HCT116 (cell line): ENCODE data around the gene UVSSA. TPM values are rescaled to one million over a fixed set of nuclear protein-coding genes. Genes with fewer than 3 reads are reported as not detected.

ENCODE experiments used
- ATAC-seq: fragments of 200-7000 bp; cut with Tn5 transposase; 2 replicates; pipeline ENCODE4 v1.9.1; 2020; ENCODE audit warnings: mild to moderate bottlenecking, moderate library complexity
- BruUV-seq: library from RNA; stranded (reverse); fragments of 400-500 nt; replicated peaks from 2 replicates; lab custom pipeline; 2021; lab: Mats Ljungman, UMichigan
- CTCF ChIA-PET: fragments of 300-600 bp; sonication (Branson Sonifier 250); formaldehyde crosslinking; loops from one replicate; lab custom pipeline; 2021; ENCODE audit warnings: antibody characterized with exemption; lab: Charles Lee
- POLR2A ChIA-PET: fragments of 300-600, 350-600 bp; sonication (Branson Sonifier 250); formaldehyde crosslinking; loops from one replicate; lab custom pipeline; 2021; ENCODE audit warnings: antibody characterized with exemption; lab: Charles Lee
- RAD21 ChIA-PET, 2 experiments: fragments of 300-600 bp; sonication (Branson Sonifier 250); formaldehyde crosslinking; loops; one replicate each; lab custom pipeline; 2023; ENCODE audit warnings: low total read pairs in 2 of 2; ENCODE audit not compliant: uncharacterized antibody in 2 of 2, unreplicated experiment in 2 of 2, low non-redundant PET in 1 of 2; lab: Charles Lee
- DNase-seq: peaks from one replicate; pipeline ENCODE4 v3.0.0-alpha.2; 2010; ENCODE audit warnings: low read depth, low spot score
- H2AFZ ChIP-seq: fragments of 200-600 bp; shearing (Covaris generic), sonication (generic); 2 replicates; pipeline ENCODE4 v1.6.1; 2017; ENCODE audit warnings: low read depth, mixed run types, mixed read lengths, antibody characterized with exemption, low read length; ENCODE audit not compliant: poor library complexity, severe bottlenecking
- H3K27ac ChIP-seq: 2 replicates; pipeline ENCODE4 v1.5.1; 2012; ENCODE audit warnings: low read depth, low read length
- H3K27me3 ChIP-seq: fragments of 200-600 bp; sonication (generic); 2 replicates; pipeline ENCODE4 v1.6.1; 2016; ENCODE audit warnings: mixed run types, low read length, mixed read lengths; ENCODE audit not compliant: insufficient read depth
- H3K36me3 ChIP-seq, 2 experiments: fragments of 200-500 bp in 1 of 2; fragments of 200-600 bp in 1 of 2; sonication (Bioruptor generic) in 1 of 2; sonication (generic) in 1 of 2; 2 replicates each; pipeline versions ENCODE4 v1.5.1 to v1.6.1; 2014 to 2016; ENCODE audit warnings: low read length in 2 of 2, inconsistent platforms in 1 of 2, mixed read lengths in 1 of 2, mixed run types in 1 of 2; ENCODE audit not compliant: insufficient read depth in 2 of 2, control insufficient read depth in 1 of 2
- H3K4me1 ChIP-seq, 2 experiments: fragments of 200-600 bp in 1 of 2; sonication (generic) in 1 of 2; 2 replicates each; pipeline versions ENCODE4 v1.5.1 to v1.6.1; 2012 to 2017; ENCODE audit warnings: low read length in 2 of 2, inconsistent platforms in 1 of 2, mild to moderate bottlenecking in 1 of 2, mixed read lengths in 1 of 2, mixed run types in 1 of 2, moderate library complexity in 1 of 2; ENCODE audit not compliant: insufficient read depth in 2 of 2, control insufficient read depth in 1 of 2
- H3K4me2 ChIP-seq: fragments of 200-600 bp; sonication (generic); 2 replicates; pipeline ENCODE4 v1.6.1; 2017; ENCODE audit warnings: mixed run types, low read length, mixed read lengths
- H3K4me3 ChIP-seq, 2 experiments: fragments of 200-600 bp in 1 of 2; sonication (generic) in 1 of 2; replicated peaks in 1 of 2; 2 replicates each; pipeline ENCODE4 v1.5.1; 2011 to 2016; ENCODE audit warnings: low read length in 2 of 2, control low read depth in 1 of 2, low read depth in 1 of 2, mild to moderate bottlenecking in 1 of 2, mixed read lengths in 1 of 2, mixed run types in 1 of 2
- H3K79me2 ChIP-seq: fragments of 200-600 bp; sonication (generic); 2 replicates; pipeline ENCODE4 v1.6.1; 2017; ENCODE audit warnings: mild to moderate bottlenecking, mixed run types, low read length, moderate library complexity, mixed read lengths; ENCODE audit not compliant: insufficient read depth
- H3K9ac ChIP-seq: fragments of 200-600 bp; sonication (generic); 2 replicates; pipeline ENCODE4 v1.6.1; 2016; ENCODE audit warnings: low read length, mixed read lengths
- H3K9me2 ChIP-seq: fragments of 200-600 bp; sonication (generic), shearing (Covaris generic); 2 replicates; pipeline ENCODE4 v1.6.1; 2017; ENCODE audit warnings: mixed run types, mild to moderate bottlenecking, moderate library complexity; ENCODE audit not compliant: insufficient read depth
- H3K9me3 ChIP-seq, 2 experiments: fragments of 200-500 bp in 1 of 2; fragments of 200-600 bp in 1 of 2; sonication (Bioruptor generic) in 1 of 2; sonication (generic) in 1 of 2; 2 replicates each; pipeline ENCODE4 v1.6.1; 2014 to 2017; ENCODE audit warnings: low read length in 2 of 2, mixed read lengths in 2 of 2, inconsistent platforms in 1 of 2, low read depth in 1 of 2, mild to moderate bottlenecking in 1 of 2, mixed run types in 1 of 2, moderate library complexity in 1 of 2; ENCODE audit not compliant: control insufficient read depth in 1 of 2, insufficient read depth in 1 of 2
- H4K20me1 ChIP-seq: fragments of 200-600 bp; sonication (generic), shearing (Covaris generic); 2 replicates; pipeline ENCODE4 v1.6.1; 2017; ENCODE audit warnings: mixed run types, mild to moderate bottlenecking, moderate library complexity; ENCODE audit not compliant: insufficient read depth
- ATF3 ChIP-seq: IDR thresholded peaks from 2 replicates; pipeline ENCODE4 v1.6.1; 2012
- CBX3 ChIP-seq: IDR thresholded peaks from 2 replicates; pipeline ENCODE4 v1.6.1; 2012; ENCODE audit warnings: low read depth
- POLR2A ChIP-seq: IDR thresholded peaks from 2 replicates; pipeline ENCODE4 v1.7.0; 2011; ENCODE audit warnings: borderline replicate concordance; ENCODE audit not compliant: insufficient read depth, insufficient read length; ENCODE audit errors: extremely low read depth
- intact Hi-C: fragments of 100-400 bp; cut with micrococcal nuclease; formaldehyde crosslinking; loops from 2 replicates; pipeline ENCODE4 v1.10.0; 2022
- total RNA-seq: library from RNA; stranded (reverse); gene quantifications from one replicate; pipeline ENCODE4 v1.2.1, GENCODE V29; 2021; ENCODE audit not compliant: unreplicated experiment

Gene UVSSA
- total RNA-seq, 1 experiment from 2014 or later = 30.5 TPM

GRCh38 chr4:1358421-1359143, 11.6 kb downstream of the UVSSA start:
- H4K20me1 ChIP-seq = no peaks in the 10 kb centered on the region
- no peak overlapping the region for H2AFZ ChIP-seq
- no TSS peak for BruUV-seq
- no peaks in the 10 kb centered on the region for H3K27me3 ChIP-seq
- no peak overlapping the region for H3K4me3 ChIP-seq
- POLR2A ChIA-PET = no interaction called here
- H3K4me2 ChIP-seq = no peak overlapping the region
- no peaks in the 10 kb centered on the region for H3K9me3 ChIP-seq
- CTCF ChIA-PET = interaction anchor here (1.2 kb wide), 1 partner anchor 12 kb away, joined by 3 read pairs; the partner anchor contains the start of gene UVSSA
- peaks cover 0 to 5% of the 10 kb centered on the region in 2 experiments; a peak in 1 of 4 replicates for H3K4me1 ChIP-seq
- H3K9me2 ChIP-seq = no peaks in the 10 kb centered on the region
- no peaks in the 10 kb centered on the region for H3K79me2 ChIP-seq
- intact Hi-C loops = loop anchor here (10.0 kb wide), 1 partner anchor 156 kb away; no protein-coding TSS in a partner anchor
- no peak overlapping the region for H3K27ac ChIP-seq
- RAD21 ChIA-PET = no interaction called here
- no peak for DNase-seq
- ATAC-seq = no peak
- H3K36me3 ChIP-seq = no peaks in the 10 kb centered on the region; a peak in 2 of 4 replicates
- no peak overlapping the region for H3K9ac ChIP-seq
- TF ChIP-seq POLR2A (no peak), CBX3 (no peak)
- TF ChIP-seq, all 23 proteins: peak for 0

GRCh38 chr4:1359144-1359501, 12.1 kb downstream of the UVSSA start:
- intact Hi-C loops = loop anchor here (10.0 kb wide), 1 partner anchor 156 kb away; no protein-coding TSS in a partner anchor
- no peak overlapping the region for H3K9ac ChIP-seq
- H3K4me3 ChIP-seq = no peak overlapping the region
- H3K27me3 ChIP-seq = no peaks in the 10 kb centered on the region
- TF ChIP-seq ATF3 = no peak
- peaks cover 0 to 5% of the 10 kb centered on the region in 2 experiments; a peak in 1 of 4 replicates for H3K4me1 ChIP-seq
- H3K4me2 ChIP-seq = no peak overlapping the region
- H3K27ac ChIP-seq = no peak overlapping the region
- H3K36me3 ChIP-seq = no peaks in the 10 kb centered on the region; a peak in 2 of 4 replicates
- H3K9me2 ChIP-seq = no peaks in the 10 kb centered on the region
- no TSS peak for BruUV-seq
- no peaks in the 10 kb centered on the region for H3K9me3 ChIP-seq
- ATAC-seq (no peak), DNase-seq (no peak)
- CTCF ChIA-PET = no interaction called here
- no peak overlapping the region for H2AFZ ChIP-seq
- no peaks in the 10 kb centered on the region for H4K20me1 ChIP-seq
- no peaks in the 10 kb centered on the region for H3K79me2 ChIP-seq
- RAD21 ChIA-PET = no interaction called here
- POLR2A ChIA-PET = no interaction called here
